ENCODE data around the gene CEBPZOS. TPM values are rescaled to one million over a fixed set of nuclear protein-coding genes. Genes with fewer than 3 reads are reported as not detected.

The CEBPZOS gene
- total RNA-seq, 1 experiment from 2014 or later: 46.5 TPM

DNA sequence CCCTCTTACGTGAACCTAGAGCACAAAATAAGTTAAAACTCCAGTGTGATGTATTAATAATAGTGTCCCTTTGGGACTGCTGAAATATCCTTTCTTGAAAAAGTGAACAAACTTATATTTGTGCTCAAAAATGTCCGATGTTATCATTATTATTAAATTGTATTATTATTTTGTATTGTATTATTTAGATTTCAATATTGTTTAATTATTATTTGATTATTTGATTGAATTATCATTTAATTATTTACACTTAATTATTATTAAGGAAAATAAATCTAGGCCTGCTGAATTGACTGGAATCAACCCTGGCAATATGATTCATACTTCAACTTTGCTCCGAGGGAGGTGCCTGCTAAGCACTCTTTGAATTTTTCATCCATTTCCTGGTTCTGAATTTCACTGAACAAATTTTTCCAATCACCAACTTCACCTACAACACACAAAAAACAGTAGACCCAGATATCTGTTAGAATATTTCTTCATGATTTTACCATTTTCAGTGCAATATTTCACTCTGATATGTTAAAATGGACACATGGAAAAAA lies 28.6 kb upstream of the CEBPZOS start:
- Histone ChIP-seq H2AFZ (peak overlapping the region; percentile 63), H3K36me3 (ENCODE audit: low read depth) (no peaks in the 10 kb centered on the region), H3F3A (ENCODE audit: insufficient read depth, low read depth) (no peaks in the 10 kb centered on the region), H3K4me1 (replicated peaks; ENCODE audit: insufficient read depth) (peaks cover 11% of the 10 kb centered on the region), H3K4me3 (no peak overlapping the region), H3K79me2 (ENCODE audit: low read depth) (no peaks in the 10 kb centered on the region), H3K27me3 (ENCODE audit: insufficient read depth, low read depth) (no peaks in the 10 kb centered on the region), H3K4me2 (peak overlapping the region; percentile 40; the same call in 1 of the 2 replicates), H3K9me2 (ENCODE audit: insufficient read depth) (no peaks in the 10 kb centered on the region), H3K27ac (no peak overlapping the region), H3K9me3 (ENCODE audit: insufficient read depth, low read depth) (peaks cover 26% of the 10 kb centered on the region), H4K20me1 (ENCODE audit: insufficient read depth) (no peaks in the 10 kb centered on the region)
- DNase-seq: peak in 1 of 2 experiments; percentile 55
- no TSS peak for BruUV-seq (replicated peaks)
- intact Hi-C loops (cut with micrococcal nuclease; ENCODE audit: unreplicated experiment): loop anchor here (10.0 kb wide), 2 partner anchors 227 to 707 kb away; no protein-coding TSS in a partner anchor
- ChIA-PET CTCF (interaction anchor here (0.6 to 0.8 kb wide), 2 partner anchors 14 to 248 kb away, joined by 4 read pairs; no protein-coding TSS in a partner anchor), POLR2A (ENCODE audit: unreplicated experiment) (interaction anchor here (0.6 kb wide), 2 partner anchors 258 to 544 kb away, joined by 3 read pairs; no protein-coding TSS in a partner anchor)
- TF ChIP-seq EZH2 (IDR thresholded peaks at IDR 0.05; ENCODE audit: low read depth): no peak
- TF ChIP-seq, protein P1, sequence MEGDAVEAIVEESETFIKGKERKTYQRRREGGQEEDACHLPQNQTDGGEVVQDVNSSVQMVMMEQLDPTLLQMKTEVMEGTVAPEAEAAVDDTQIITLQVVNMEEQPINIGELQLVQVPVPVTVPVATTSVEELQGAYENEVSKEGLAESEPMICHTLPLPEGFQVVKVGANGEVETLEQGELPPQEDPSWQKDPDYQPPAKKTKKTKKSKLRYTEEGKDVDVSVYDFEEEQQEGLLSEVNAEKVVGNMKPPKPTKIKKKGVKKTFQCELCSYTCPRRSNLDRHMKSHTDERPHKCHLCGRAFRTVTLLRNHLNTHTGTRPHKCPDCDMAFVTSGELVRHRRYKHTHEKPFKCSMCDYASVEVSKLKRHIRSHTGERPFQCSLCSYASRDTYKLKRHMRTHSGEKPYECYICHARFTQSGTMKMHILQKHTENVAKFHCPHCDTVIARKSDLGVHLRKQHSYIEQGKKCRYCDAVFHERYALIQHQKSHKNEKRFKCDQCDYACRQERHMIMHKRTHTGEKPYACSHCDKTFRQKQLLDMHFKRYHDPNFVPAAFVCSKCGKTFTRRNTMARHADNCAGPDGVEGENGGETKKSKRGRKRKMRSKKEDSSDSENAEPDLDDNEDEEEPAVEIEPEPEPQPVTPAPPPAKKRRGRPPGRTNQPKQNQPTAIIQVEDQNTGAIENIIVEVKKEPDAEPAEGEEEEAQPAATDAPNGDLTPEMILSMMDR (conservative IDR thresholded peaks at IDR 0.05): no peak

DNA sequence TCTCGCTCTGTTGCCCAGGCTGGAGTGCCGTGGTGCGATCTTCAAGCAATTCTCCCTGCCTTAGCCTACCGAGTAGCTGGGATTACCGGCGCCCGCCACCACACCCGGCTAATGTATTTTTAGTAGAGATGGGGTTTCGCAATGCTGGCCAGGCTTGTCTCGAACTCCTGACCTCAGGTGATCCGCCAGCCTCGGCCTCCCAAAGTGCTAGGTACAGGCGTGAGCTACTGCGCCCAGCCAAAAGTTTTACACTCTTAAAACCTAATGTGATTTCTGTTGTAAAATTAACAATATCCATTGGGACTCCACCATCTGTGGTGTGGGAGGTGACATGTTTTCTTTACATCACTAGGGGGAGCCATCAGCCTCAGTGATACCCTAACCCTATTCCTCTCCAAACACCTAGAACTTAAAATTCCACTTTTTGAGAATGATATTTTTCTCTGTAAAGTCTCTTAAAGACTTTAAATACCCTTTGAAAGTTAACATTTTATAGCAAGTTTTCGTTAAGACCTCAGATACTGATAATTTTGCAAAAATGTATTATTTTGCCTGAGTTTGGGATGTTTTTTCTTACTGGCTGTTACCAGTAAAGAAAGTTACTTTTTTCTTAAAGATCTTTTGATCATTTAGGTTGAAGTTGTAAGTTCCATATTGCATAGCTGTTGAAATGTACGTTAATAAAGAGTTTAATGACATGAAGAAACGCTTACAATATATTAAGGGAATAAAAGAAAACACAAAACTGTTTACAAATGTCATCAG lies 27.9 kb upstream of the CEBPZOS start:
- H3K79me2 ChIP-seq (ENCODE audit: low read depth): no peaks in the 10 kb centered on the region
- no peaks in the 10 kb centered on the region for H3K36me3 ChIP-seq (ENCODE audit: low read depth)
- H3K4me1 ChIP-seq (replicated peaks; ENCODE audit: insufficient read depth): peaks cover 11% of the 10 kb centered on the region
- H3K4me2 ChIP-seq: peak overlapping the region; percentile 40; the same call in 1 of the 2 replicates
- H4K20me1 ChIP-seq (ENCODE audit: insufficient read depth): no peaks in the 10 kb centered on the region
- no TSS peak for BruUV-seq (replicated peaks)
- CTCF ChIA-PET: interaction anchor here (0.6 to 0.8 kb wide), 2 partner anchors 13 to 247 kb away, joined by 4 read pairs; no protein-coding TSS in a partner anchor
- no peaks in the 10 kb centered on the region for H3K9me2 ChIP-seq (ENCODE audit: insufficient read depth)
- intact Hi-C loops (cut with micrococcal nuclease; ENCODE audit: unreplicated experiment): loop anchor here (10.0 kb wide), 2 partner anchors 226 to 706 kb away; no protein-coding TSS in a partner anchor
- peak overlapping the region; percentile 63 for H2AFZ ChIP-seq
- H3K27ac ChIP-seq: no peak overlapping the region
- peaks cover 20% of the 10 kb centered on the region for H3K9me3 ChIP-seq (ENCODE audit: insufficient read depth, low read depth)
- no peak overlapping the region for H3K4me3 ChIP-seq
- peak in 1 of 2 experiments; percentile 38 for DNase-seq
- TF ChIP-seq, protein P1 (conservative IDR thresholded peaks at IDR 0.05): peak; percentile 83
- no peak for TF ChIP-seq EZH2 (IDR thresholded peaks at IDR 0.05; ENCODE audit: low read depth)
- POLR2A ChIA-PET (ENCODE audit: unreplicated experiment): interaction anchor here (0.6 kb wide), 3 partner anchors 95 to 543 kb away, joined by 3 to 4 read pairs (median 3); no protein-coding TSS in a partner anchor
- H3F3A ChIP-seq (ENCODE audit: insufficient read depth, low read depth): no peaks in the 10 kb centered on the region
- no peaks in the 10 kb centered on the region for H3K27me3 ChIP-seq (ENCODE audit: insufficient read depth, low read depth)

DNA sequence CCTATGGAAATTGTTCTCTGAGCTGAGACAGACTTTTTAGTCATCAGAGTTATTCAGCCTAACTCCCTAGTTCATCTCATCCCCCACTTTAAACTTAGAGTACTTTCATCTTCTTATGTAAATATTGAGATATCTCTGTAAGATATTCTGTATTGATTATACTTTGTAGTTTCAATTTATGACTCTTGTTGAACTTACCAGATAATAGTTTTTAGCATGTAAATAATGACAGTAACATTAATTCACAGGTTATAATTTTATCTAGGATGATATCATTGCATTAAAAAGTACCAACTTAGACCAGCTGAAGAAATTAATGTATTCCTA lies 24.7 kb upstream of the CEBPZOS start:
- Histone ChIP-seq H3K9me2 (ENCODE audit: insufficient read depth) (no peaks in the 10 kb centered on the region), H3K36me3 (ENCODE audit: low read depth) (no peaks in the 10 kb centered on the region), H3K4me1 (replicated peaks; ENCODE audit: insufficient read depth) (peaks cover 11% of the 10 kb centered on the region), H3K9me3 (ENCODE audit: insufficient read depth, low read depth) (no peaks in the 10 kb centered on the region), H3K27ac (no peak overlapping the region), H3K27me3 (ENCODE audit: insufficient read depth, low read depth) (no peaks in the 10 kb centered on the region), H3F3A (ENCODE audit: insufficient read depth, low read depth) (no peaks in the 10 kb centered on the region), H3K4me3 (no peak overlapping the region), H3K79me2 (ENCODE audit: low read depth) (no peaks in the 10 kb centered on the region), H3K4me2 (no peak overlapping the region), H4K20me1 (ENCODE audit: insufficient read depth) (no peaks in the 10 kb centered on the region), H2AFZ (no peak overlapping the region)
- TF ChIP-seq EZH2 (IDR thresholded peaks at IDR 0.05; ENCODE audit: low read depth): no peak
- TF ChIP-seq, protein P1 (conservative IDR thresholded peaks at IDR 0.05): no peak
- intact Hi-C loops (cut with micrococcal nuclease; ENCODE audit: unreplicated experiment): no loop called here
- no peak for DNase-seq
- no TSS peak for BruUV-seq (replicated peaks)
- CTCF ChIA-PET: interaction anchor here (0.6 kb wide), 1 partner anchor 235 kb away, joined by 3 read pairs; no protein-coding TSS in a partner anchor
- POLR2A ChIA-PET (ENCODE audit: unreplicated experiment): no interaction called here

Measured in PC-9 (cell line).